ENCODE measurements around the gene PNPLA1.
A peak's percentile ranks its signal among the peaks of the same experiment; 100 is the strongest.

The PNPLA1 gene

GRCh38 chr6:36313649-36313936 lies 43.7 kb downstream of the PNPLA1 start:
- FAIRE-seq: no peak
- no peak for DNase-seq (ENCODE audit: insufficient read length, low spot score)

GRCh38 chr6:36314221-36315014 lies 44.6 kb downstream of the PNPLA1 start:
- FAIRE-seq: no peak

GRCh38 chr6:36315921-36316320 lies 46.1 kb downstream of the PNPLA1 start:
- FAIRE-seq: no peak
- DNase-seq (ENCODE audit: insufficient read length, low spot score): no peak

More at GRCh38 chr6:36314221-36315014, 44.6 kb downstream of the PNPLA1 start:
- no peak for DNase-seq (ENCODE audit: insufficient read length, low spot score)

GRCh38 chr6:36317623-36318022 lies 47.8 kb downstream of the PNPLA1 start:
- FAIRE-seq: no peak

GRCh38 chr6:36318690-36319435 lies 49.0 kb downstream of the PNPLA1 start:
- no peak for FAIRE-seq
- no peak for DNase-seq (ENCODE audit: insufficient read length, low spot score)

More at GRCh38 chr6:36317623-36318022, 47.8 kb downstream of the PNPLA1 start:
- DNase-seq (ENCODE audit: insufficient read length, low spot score): no peak

- DNase-seq (ENCODE audit: insufficient read length, low spot score) (no peak), FAIRE-seq (no peak)
These were observed 49.5 kb downstream of the PNPLA1 start for GRCh38 chr6:36319436-36319762.

- FAIRE-seq: no peak
- DNase-seq (ENCODE audit: insufficient read length, low spot score): no peak
These were observed 50.0 kb downstream of the PNPLA1 start for GRCh38 chr6:36319821-36320220.

- no peak for FAIRE-seq
These were observed 50.6 kb downstream of the PNPLA1 start for GRCh38 chr6:36320475-36320874.

GRCh38 chr6:36322591-36322990 lies 52.7 kb downstream of the PNPLA1 start:
- no peak for FAIRE-seq

More at GRCh38 chr6:36320475-36320874, 50.6 kb downstream of the PNPLA1 start:
- peak; percentile 15 for DNase-seq (ENCODE audit: insufficient read length, low spot score)

GRCh38 chr6:36323062-36323461 lies 53.2 kb downstream of the PNPLA1 start:
- FAIRE-seq: no peak
- no peak for DNase-seq (ENCODE audit: insufficient read length, low spot score)

More at GRCh38 chr6:36322591-36322990, 52.7 kb downstream of the PNPLA1 start:
- DNase-seq (ENCODE audit: insufficient read length, low spot score): no peak

GRCh38 chr6:36324191-36324590 lies 54.3 kb downstream of the PNPLA1 start:
- DNase-seq (ENCODE audit: insufficient read length, low spot score): no peak
- FAIRE-seq: no peak

- FAIRE-seq (no peak), DNase-seq (ENCODE audit: insufficient read length, low spot score) (no peak)
These were observed 54.9 kb downstream of the PNPLA1 start for GRCh38 chr6:36324715-36325114.

- no peak for FAIRE-seq
- DNase-seq (ENCODE audit: insufficient read length, low spot score): no peak
These were observed 56.6 kb downstream of the PNPLA1 start for GRCh38 chr6:36326356-36326995.

- DNase-seq (ENCODE audit: insufficient read length, low spot score) (no peak), FAIRE-seq (no peak)
These were observed 57.5 kb downstream of the PNPLA1 start for GRCh38 chr6:36327226-36327918.

GRCh38 chr6:36327919-36328236 lies 58.0 kb downstream of the PNPLA1 start:
- DNase-seq (ENCODE audit: insufficient read length, low spot score) (no peak), FAIRE-seq (no peak)

- DNase-seq (ENCODE audit: insufficient read length, low spot score): no peak
- no peak for FAIRE-seq
These were observed 58.7 kb downstream of the PNPLA1 start for GRCh38 chr6:36328600-36328999.

GRCh38 chr6:36329798-36330291 lies 60.0 kb downstream of the PNPLA1 start:
- FAIRE-seq (no peak), DNase-seq (ENCODE audit: insufficient read length, low spot score) (no peak)

GRCh38 chr6:36330366-36330765 lies 60.5 kb downstream of the PNPLA1 start:
- FAIRE-seq (no peak), DNase-seq (ENCODE audit: insufficient read length, low spot score) (no peak)

GRCh38 chr6:36331381-36331780 lies 61.5 kb downstream of the PNPLA1 start:
- DNase-seq (ENCODE audit: insufficient read length, low spot score): no peak
- FAIRE-seq: no peak

- no peak for DNase-seq (ENCODE audit: insufficient read length, low spot score)
- no peak for FAIRE-seq
These were observed 63.5 kb downstream of the PNPLA1 start for GRCh38 chr6:36333171-36333895.

All from HTR-8/SVneo (cell line).